Measurements from ENCODE around the gene B3GALT2.

DNA sequence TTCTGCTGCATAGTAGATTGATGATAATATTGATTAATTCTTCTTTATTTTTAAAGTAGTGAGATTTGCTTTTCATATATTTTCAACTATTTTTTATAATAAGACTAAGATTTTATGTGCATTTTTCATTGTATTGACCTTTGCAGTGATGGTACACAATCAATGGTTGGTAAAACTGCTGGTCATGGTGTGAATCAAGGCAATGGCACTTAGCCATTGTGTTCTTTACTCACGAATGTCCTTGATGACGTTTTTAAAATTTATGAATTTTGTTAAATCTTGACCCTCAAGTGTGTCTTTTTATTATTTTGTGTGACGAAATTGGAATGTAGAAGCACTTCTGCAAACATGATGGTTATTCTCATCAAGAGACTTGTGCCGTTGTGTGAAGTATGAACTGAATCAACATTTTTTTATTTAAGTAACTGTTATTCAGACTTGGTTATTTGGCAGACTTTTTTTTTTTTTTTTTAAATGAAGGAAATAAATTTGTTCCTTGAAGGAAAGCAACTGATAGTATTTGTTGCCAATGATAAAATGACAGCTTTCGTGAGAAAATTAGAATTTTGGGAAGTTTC lies 42.0 kb downstream of the B3GALT2 start:
- TF ChIP-seq, protein P1, sequence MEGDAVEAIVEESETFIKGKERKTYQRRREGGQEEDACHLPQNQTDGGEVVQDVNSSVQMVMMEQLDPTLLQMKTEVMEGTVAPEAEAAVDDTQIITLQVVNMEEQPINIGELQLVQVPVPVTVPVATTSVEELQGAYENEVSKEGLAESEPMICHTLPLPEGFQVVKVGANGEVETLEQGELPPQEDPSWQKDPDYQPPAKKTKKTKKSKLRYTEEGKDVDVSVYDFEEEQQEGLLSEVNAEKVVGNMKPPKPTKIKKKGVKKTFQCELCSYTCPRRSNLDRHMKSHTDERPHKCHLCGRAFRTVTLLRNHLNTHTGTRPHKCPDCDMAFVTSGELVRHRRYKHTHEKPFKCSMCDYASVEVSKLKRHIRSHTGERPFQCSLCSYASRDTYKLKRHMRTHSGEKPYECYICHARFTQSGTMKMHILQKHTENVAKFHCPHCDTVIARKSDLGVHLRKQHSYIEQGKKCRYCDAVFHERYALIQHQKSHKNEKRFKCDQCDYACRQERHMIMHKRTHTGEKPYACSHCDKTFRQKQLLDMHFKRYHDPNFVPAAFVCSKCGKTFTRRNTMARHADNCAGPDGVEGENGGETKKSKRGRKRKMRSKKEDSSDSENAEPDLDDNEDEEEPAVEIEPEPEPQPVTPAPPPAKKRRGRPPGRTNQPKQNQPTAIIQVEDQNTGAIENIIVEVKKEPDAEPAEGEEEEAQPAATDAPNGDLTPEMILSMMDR (IDR thresholded peaks at IDR 0.05), result no peak
- TF ChIP-seq POLR2A (IDR thresholded peaks at IDR 0.05), result no peak

Measured in lower leg skin (tissue), 3 donors.